OCI-LY7 (cell line): ENCODE data around the gene LRRK1. TPM values are rescaled to one million over a fixed set of nuclear protein-coding genes. Genes with fewer than 3 reads are reported as not detected.

Experiments used
- BruUV-seq: library from RNA; stranded (reverse); fragments of 400-500 nt; replicated peaks from 2 replicates; lab custom pipeline; 2021; lab: Mats Ljungman, UMichigan
- CTCF ChIA-PET: fragments of 300-600 bp; sonication (Branson Sonifier 250); formaldehyde crosslinking; loops from one replicate; lab custom pipeline; 2022; ENCODE audit warnings: antibody characterized with exemption; ENCODE audit not compliant: unreplicated experiment; lab: Charles Lee
- POLR2A ChIA-PET: fragments of 300-600 bp; sonication (Branson Sonifier 250); formaldehyde crosslinking; loops from one replicate; lab custom pipeline; 2022; ENCODE audit warnings: antibody characterized with exemption; lab: Charles Lee
- DNase-seq: peaks from one replicate; pipeline ENCODE4 v3.0.0-alpha.2; 2015; ENCODE audit warnings: low spot score
- H2AFZ ChIP-seq: fragments of 200-600 bp; sonication (generic), shearing (Covaris generic); 2 replicates; pipeline ENCODE4 v1.6.1; 2014; ENCODE audit warnings: mild to moderate bottlenecking, antibody characterized with exemption, low read length, moderate library complexity
- H3K27ac ChIP-seq: fragments of 200-600 bp; sonication (generic); 2 replicates; pipeline ENCODE4 v1.5.1; 2014; ENCODE audit warnings: mixed run types, low read depth, mild to moderate bottlenecking, moderate library complexity, low read length, inconsistent platforms; ENCODE audit not compliant: poor library complexity, severe bottlenecking
- H3K36me3 ChIP-seq: fragments of 200-600 bp; sonication (generic); 2 replicates; pipeline ENCODE4 v1.6.1; 2014; ENCODE audit warnings: mild to moderate bottlenecking, antibody characterized with exemption, low read length, moderate library complexity, mixed read lengths; ENCODE audit not compliant: insufficient read depth
- H3K4me1 ChIP-seq: fragments of 200-600 bp; sonication (generic); 2 replicates; pipeline ENCODE4 v1.5.1; 2014; ENCODE audit warnings: mild to moderate bottlenecking, low read length; ENCODE audit not compliant: insufficient read depth, poor library complexity, severe bottlenecking
- H3K4me2 ChIP-seq: fragments of 200-600 bp; sonication (generic); 2 replicates; pipeline ENCODE4 v1.6.1; 2014; ENCODE audit warnings: mild to moderate bottlenecking, low read length
- H3K4me3 ChIP-seq: fragments of 200-600 bp; sonication (generic); 2 replicates; pipeline ENCODE4 v1.5.1; 2014; ENCODE audit warnings: mild to moderate bottlenecking, low read depth, low read length; ENCODE audit not compliant: poor library complexity, severe bottlenecking
- H3K79me2 ChIP-seq: fragments of 200-600 bp; sonication (generic); 2 replicates; pipeline ENCODE4 v1.6.1; 2016; ENCODE audit warnings: low read depth, mild to moderate bottlenecking, low read length, moderate library complexity, mixed read lengths; ENCODE audit not compliant: insufficient read depth
- H3K9me2 ChIP-seq: fragments of 200-600 bp; sonication (generic); 2 replicates; pipeline ENCODE4 v1.6.1; 2016; ENCODE audit warnings: mild to moderate bottlenecking, low read length, mixed read lengths; ENCODE audit not compliant: insufficient read depth
- H3K9me3 ChIP-seq: fragments of 200-600 bp; sonication (generic); 2 replicates; pipeline ENCODE4 v1.6.1; 2014; ENCODE audit warnings: mild to moderate bottlenecking, mixed run types, low read length, mixed read lengths
- H4K20me1 ChIP-seq: fragments of 200-600 bp; sonication (generic); 2 replicates; pipeline ENCODE4 v1.6.1; 2014; ENCODE audit warnings: mild to moderate bottlenecking, antibody characterized with exemption, low read length, moderate library complexity, mixed read lengths; ENCODE audit not compliant: insufficient read depth
- EZH2phosphoT487 ChIP-seq: fragments of 200-600 bp; sonication (generic); IDR thresholded peaks from 2 replicates; pipeline ENCODE4 v1.6.1; 2018; ENCODE audit warnings: low read depth, borderline replicate concordance, mild to moderate bottlenecking, mixed run types, antibody characterized with exemption, low read length, moderate library complexity, mixed read lengths
- intact Hi-C: fragments of 100-400 bp; cut with micrococcal nuclease; formaldehyde crosslinking; loops from one replicate; pipeline ENCODE4 v1.10.0; 2022; ENCODE audit not compliant: unreplicated experiment
- total RNA-seq, 2 experiments: library from RNA; depleted of rRNA in 1 of 2; stranded (reverse); fragments of >200 nt in 1 of 2; shearing (Covaris generic) in 1 of 2; gene quantifications; 2 replicates each; pipeline ENCODE4 v1.2.3, GENCODE V29; 2014 to 2022
- TF ChIP-seq, protein P1 (sequence below): fragments of 200-600 bp; sonication (generic); conservative IDR thresholded peaks from 2 replicates; pipeline ENCODE4 v1.5.1; 2014; ENCODE audit warnings: mild to moderate bottlenecking, antibody characterized with exemption, low read length, moderate library complexity, mixed read lengths

Gene LRRK1
- total RNA-seq, 2 experiments from 2014 or later: 92.3 to 233 TPM

DNA sequence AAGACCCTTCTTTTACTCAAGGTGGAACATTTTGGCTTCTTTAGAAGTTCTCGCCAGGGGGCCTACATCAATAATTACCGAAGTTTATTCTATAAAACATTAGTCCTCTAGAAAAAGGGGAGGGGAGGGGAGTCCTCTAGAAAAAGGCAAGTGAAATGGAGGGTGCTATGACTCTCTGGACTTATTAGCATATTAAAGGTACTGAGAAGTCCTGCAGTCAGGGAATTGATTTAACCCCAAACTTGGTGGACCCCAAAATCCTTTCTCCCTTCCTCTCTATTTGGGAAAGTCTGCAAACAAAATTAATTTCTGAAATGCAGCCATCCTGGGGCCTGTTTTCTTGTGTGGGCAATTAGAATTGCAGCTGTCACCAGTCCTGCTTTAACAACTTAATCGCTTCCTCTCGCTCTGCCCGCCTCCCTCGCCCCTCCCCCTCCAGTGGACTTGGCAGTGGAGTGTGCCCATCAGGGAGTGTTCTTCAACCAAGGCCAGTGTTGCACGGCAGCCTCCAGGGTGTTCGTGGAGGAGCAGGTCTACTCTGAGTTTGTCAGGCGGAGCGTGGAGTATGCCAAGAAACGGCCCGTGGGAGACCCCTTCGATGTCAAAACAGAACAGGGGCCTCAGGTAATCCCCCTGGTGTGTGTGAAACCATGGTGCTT, 18.9 kb upstream of the LRRK1 start:
- Histone ChIP-seq H2AFZ (no peak overlapping the region), H4K20me1 (no peaks in the 10 kb centered on the region), H3K9me3 (no peaks in the 10 kb centered on the region; the same call in 1 of the 2 replicates), H3K36me3 (no peaks in the 10 kb centered on the region; the same call in 1 of the 2 replicates), H3K4me1 (peaks cover 14% of the 10 kb centered on the region), H3K4me3 (no peak overlapping the region), H3K79me2 (no peaks in the 10 kb centered on the region), H3K4me2 (no peak overlapping the region), H3K27ac (no peak overlapping the region), H3K9me2 (no peaks in the 10 kb centered on the region)
- intact Hi-C loops: no loop called here
- DNase-seq: no peak
- CTCF ChIA-PET: no interaction called here
- POLR2A ChIA-PET: no interaction called here
- no TSS peak for BruUV-seq
- no peak for TF ChIP-seq EZH2phosphoT487
- TF ChIP-seq, protein P1, sequence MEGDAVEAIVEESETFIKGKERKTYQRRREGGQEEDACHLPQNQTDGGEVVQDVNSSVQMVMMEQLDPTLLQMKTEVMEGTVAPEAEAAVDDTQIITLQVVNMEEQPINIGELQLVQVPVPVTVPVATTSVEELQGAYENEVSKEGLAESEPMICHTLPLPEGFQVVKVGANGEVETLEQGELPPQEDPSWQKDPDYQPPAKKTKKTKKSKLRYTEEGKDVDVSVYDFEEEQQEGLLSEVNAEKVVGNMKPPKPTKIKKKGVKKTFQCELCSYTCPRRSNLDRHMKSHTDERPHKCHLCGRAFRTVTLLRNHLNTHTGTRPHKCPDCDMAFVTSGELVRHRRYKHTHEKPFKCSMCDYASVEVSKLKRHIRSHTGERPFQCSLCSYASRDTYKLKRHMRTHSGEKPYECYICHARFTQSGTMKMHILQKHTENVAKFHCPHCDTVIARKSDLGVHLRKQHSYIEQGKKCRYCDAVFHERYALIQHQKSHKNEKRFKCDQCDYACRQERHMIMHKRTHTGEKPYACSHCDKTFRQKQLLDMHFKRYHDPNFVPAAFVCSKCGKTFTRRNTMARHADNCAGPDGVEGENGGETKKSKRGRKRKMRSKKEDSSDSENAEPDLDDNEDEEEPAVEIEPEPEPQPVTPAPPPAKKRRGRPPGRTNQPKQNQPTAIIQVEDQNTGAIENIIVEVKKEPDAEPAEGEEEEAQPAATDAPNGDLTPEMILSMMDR: no peak

DNA sequence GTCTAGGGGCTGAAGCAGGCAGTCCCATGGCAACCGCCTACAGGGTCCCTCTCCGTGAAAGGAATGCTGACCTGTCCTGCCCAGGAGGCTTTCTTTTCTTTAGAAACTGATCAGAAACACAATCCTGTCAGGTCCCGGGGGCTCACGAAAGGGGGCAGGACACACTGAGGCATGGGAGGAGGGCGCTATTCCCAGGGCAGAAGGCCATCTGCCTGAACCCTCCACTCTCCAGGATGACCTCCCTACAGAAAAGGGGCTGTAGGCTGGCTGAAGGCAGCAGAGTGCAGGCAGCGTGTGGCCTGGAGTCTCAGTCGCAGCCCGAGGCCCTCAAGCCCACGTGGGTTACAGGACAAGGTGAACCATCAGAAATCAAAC, 18.4 kb upstream of the LRRK1 start:
- H2AFZ ChIP-seq: no peak overlapping the region
- no peaks in the 10 kb centered on the region for H3K79me2 ChIP-seq
- ChIA-PET POLR2A (no interaction called here), CTCF (no interaction called here)
- no peaks in the 10 kb centered on the region; the same call in 1 of the 2 replicates for H3K36me3 ChIP-seq
- no peak overlapping the region for H3K27ac ChIP-seq
- no peak for DNase-seq
- BruUV-seq: no TSS peak
- H4K20me1 ChIP-seq: no peaks in the 10 kb centered on the region
- TF ChIP-seq, protein P1: no peak
- TF ChIP-seq EZH2phosphoT487: no peak
- H3K4me1 ChIP-seq: peaks cover 14% of the 10 kb centered on the region
- no peak overlapping the region for H3K4me2 ChIP-seq
- no peaks in the 10 kb centered on the region; the same call in 1 of the 2 replicates for H3K9me3 ChIP-seq
- intact Hi-C loops: no loop called here
- H3K4me3 ChIP-seq: no peak overlapping the region
- H3K9me2 ChIP-seq: no peaks in the 10 kb centered on the region

DNA sequence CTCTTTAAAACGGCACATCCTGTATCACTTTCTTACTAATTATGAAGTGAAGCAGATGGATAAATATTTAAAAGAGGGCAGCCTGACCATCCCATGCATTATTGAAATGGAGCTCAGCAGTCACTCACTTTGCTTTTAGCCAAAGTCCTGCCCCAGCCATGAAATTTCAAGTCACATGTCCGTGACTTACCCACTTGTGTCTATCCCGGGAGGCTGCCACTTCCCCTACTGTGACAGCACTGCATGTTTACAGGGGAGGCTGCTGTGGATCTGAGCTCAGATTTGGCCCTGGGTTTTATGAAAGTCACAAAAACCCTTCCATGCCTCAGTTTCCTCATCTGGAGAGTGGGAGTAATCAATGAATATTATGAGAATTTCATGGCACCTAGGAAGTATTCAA, 17.9 kb upstream of the LRRK1 start:
- Histone ChIP-seq H3K9me3 (no peaks in the 10 kb centered on the region; the same call in 1 of the 2 replicates), H3K4me3 (no peak overlapping the region), H3K36me3 (no peaks in the 10 kb centered on the region; the same call in 1 of the 2 replicates), H3K27ac (no peak overlapping the region), H2AFZ (no peak overlapping the region), H3K9me2 (no peaks in the 10 kb centered on the region), H3K4me2 (no peak overlapping the region), H3K4me1 (peaks cover 14% of the 10 kb centered on the region), H3K79me2 (no peaks in the 10 kb centered on the region), H4K20me1 (no peaks in the 10 kb centered on the region)
- TF ChIP-seq, protein P1: no peak
- no peak for TF ChIP-seq EZH2phosphoT487
- ChIA-PET CTCF (no interaction called here), POLR2A (interaction anchor here (3.5 kb wide), 1 partner anchor 16 kb away, joined by 13 read pairs; no protein-coding TSS in a partner anchor)
- no TSS peak for BruUV-seq
- intact Hi-C loops: no loop called here
- DNase-seq: no peak
